ENCODE data around the gene VPS37C. TPM values are rescaled to one million over a fixed set of nuclear protein-coding genes. Genes with fewer than 3 reads are reported as not detected.

VPS37C gene
- total and polyA plus RNA-seq, 9 of the 15 experiments (the other 6 are each of a cell fraction or from before 2014, with no cell fraction given): 0.62 to 29.8 (median 11.5) TPM

DNA sequence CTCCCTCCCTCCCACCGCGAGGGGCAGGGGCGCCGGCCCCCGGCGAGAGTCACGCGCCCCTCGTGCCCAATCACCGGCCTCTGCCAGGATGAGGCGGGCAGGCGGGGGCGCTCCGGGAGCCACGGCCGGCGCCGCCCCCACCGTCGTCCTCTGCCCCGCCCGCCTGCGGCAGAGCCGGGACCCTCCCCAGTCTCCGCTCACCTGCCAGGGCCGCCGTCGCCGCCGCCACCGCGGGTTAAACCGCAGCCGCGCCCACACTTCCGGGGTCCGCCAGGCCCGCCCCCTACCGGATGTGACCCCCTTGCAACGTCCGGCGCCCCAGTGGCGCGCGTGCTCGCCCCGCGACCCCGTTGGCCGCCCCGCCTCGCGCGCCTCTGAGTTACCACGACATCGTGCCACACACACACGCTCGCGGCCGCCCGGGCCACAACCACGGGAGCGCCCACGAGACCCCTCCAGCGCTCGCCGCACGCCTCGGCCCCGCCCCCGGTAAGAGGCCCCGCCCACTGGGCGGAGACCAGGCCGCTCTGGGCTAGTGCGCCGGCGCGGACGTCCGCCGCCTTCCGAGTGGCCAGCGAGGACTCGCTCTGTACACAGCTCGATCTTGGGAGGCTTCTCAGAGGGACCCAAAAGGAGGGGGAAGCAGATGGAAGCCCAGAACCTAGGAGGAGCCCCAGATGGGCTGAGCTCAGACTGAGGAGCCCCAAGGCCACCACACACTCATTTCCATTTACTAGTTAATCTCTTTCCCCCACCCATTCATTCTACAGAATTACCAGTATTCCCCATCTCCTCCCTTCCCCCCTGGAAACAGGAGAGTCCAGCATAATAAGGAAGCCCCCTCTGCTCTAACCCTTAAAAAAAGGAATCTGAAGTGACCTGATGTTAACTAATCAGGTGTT is at the start of gene VPS37C (continued):
- TF ChIP-seq, protein P1, sequence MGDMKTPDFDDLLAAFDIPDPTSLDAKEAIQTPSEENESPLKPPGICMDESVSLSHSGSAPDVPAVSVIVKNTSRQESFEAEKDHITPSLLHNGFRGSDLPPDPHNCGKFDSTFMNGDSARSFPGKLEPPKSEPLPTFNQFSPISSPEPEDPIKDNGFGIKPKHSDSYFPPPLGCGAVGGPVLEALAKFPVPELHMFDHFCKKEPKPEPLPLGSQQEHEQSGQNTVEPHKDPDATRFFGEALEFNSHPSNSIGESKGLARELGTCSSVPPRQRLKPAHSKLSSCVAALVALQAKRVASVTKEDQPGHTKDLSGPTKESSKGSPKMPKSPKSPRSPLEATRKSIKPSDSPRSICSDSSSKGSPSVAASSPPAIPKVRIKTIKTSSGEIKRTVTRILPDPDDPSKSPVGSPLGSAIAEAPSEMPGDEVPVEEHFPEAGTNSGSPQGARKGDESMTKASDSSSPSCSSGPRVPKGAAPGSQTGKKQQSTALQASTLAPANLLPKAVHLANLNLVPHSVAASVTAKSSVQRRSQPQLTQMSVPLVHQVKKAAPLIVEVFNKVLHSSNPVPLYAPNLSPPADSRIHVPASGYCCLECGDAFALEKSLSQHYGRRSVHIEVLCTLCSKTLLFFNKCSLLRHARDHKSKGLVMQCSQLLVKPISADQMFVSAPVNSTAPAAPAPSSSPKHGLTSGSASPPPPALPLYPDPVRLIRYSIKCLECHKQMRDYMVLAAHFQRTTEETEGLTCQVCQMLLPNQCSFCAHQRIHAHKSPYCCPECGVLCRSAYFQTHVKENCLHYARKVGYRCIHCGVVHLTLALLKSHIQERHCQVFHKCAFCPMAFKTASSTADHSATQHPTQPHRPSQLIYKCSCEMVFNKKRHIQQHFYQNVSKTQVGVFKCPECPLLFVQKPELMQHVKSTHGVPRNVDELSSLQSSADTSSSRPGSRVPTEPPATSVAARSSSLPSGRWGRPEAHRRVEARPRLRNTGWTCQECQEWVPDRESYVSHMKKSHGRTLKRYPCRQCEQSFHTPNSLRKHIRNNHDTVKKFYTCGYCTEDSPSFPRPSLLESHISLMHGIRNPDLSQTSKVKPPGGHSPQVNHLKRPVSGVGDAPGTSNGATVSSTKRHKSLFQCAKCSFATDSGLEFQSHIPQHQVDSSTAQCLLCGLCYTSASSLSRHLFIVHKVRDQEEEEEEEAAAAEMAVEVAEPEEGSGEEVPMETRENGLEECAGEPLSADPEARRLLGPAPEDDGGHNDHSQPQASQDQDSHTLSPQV (IDR thresholded peaks at IDR 0.05): 0 out of 2 replicates have a peak, but pooled peaks have one; percentile 25
- TF ChIP-seq ZNF232 (CRISPR knock-in tag; IDR thresholded peaks at IDR 0.05) (no peak; the same call in 1 of the 2 replicates), DIDO1 (tag; IDR thresholded peaks at IDR 0.05; ENCODE audit: low read depth) (no peak), ZFP1 (CRISPR knock-in tag; IDR thresholded peaks at IDR 0.05) (no peak), BCOR (IDR thresholded peaks at IDR 0.05) (no peak), MYBL2 (IDR thresholded peaks at IDR 0.05; ENCODE audit: low read depth) (no peak), MYBL2 (CRISPR knock-in tag; IDR thresholded peaks at IDR 0.05; ENCODE audit: borderline replicate concordance) (no peak), TAL1 (IDR thresholded peaks at IDR 0.05) (no peak), SIRT6 (IDR thresholded peaks at IDR 0.05; ENCODE audit: low read depth, low read length) (no peak), POU5F1 (IDR thresholded peaks at IDR 0.05; ENCODE audit: borderline replicate concordance, low read depth, low read length, partially characterized antibody) (no peak), ZNF717 (CRISPR knock-in tag; IDR thresholded peaks at IDR 0.05) (no peak), ZKSCAN1 (IDR thresholded peaks at IDR 0.05; ENCODE audit: low read depth, low read length) (no peak; the same call in 1 of the 2 replicates), ESRRB (CRISPR knock-in tag; IDR thresholded peaks at IDR 0.05; ENCODE audit: borderline replicate concordance) (no peak), ILK (tag; IDR thresholded peaks at IDR 0.05; ENCODE audit: borderline replicate concordance, low read depth) (no peak)
- TF ChIP-seq, protein P2, sequence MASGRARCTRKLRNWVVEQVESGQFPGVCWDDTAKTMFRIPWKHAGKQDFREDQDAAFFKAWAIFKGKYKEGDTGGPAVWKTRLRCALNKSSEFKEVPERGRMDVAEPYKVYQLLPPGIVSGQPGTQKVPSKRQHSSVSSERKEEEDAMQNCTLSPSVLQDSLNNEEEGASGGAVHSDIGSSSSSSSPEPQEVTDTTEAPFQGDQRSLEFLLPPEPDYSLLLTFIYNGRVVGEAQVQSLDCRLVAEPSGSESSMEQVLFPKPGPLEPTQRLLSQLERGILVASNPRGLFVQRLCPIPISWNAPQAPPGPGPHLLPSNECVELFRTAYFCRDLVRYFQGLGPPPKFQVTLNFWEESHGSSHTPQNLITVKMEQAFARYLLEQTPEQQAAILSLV (tag; IDR thresholded peaks at IDR 0.05): no peak
- TF ChIP-seq, protein P3, sequence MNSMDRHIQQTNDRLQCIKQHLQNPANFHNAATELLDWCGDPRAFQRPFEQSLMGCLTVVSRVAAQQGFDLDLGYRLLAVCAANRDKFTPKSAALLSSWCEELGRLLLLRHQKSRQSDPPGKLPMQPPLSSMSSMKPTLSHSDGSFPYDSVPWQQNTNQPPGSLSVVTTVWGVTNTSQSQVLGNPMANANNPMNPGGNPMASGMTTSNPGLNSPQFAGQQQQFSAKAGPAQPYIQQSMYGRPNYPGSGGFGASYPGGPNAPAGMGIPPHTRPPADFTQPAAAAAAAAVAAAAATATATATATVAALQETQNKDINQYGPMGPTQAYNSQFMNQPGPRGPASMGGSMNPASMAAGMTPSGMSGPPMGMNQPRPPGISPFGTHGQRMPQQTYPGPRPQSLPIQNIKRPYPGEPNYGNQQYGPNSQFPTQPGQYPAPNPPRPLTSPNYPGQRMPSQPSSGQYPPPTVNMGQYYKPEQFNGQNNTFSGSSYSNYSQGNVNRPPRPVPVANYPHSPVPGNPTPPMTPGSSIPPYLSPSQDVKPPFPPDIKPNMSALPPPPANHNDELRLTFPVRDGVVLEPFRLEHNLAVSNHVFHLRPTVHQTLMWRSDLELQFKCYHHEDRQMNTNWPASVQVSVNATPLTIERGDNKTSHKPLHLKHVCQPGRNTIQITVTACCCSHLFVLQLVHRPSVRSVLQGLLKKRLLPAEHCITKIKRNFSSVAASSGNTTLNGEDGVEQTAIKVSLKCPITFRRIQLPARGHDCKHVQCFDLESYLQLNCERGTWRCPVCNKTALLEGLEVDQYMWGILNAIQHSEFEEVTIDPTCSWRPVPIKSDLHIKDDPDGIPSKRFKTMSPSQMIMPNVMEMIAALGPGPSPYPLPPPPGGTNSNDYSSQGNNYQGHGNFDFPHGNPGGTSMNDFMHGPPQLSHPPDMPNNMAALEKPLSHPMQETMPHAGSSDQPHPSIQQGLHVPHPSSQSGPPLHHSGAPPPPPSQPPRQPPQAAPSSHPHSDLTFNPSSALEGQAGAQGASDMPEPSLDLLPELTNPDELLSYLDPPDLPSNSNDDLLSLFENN (IDR thresholded peaks at IDR 0.05; ENCODE audit: low read depth in 2 of 2, low read length in 2 of 2): no peak
